Myocyte (in vitro differentiated cells): ENCODE results near the gene CHD8. TPM values are rescaled to one million over a fixed set of nuclear protein-coding genes. Genes with fewer than 3 reads are reported as not detected.
"Not testable (repeated sequence)": the region's sequence is repeated elsewhere in the genome, so short reads cannot be mapped to it uniquely, and the experiment has no call there.

Experiments
- DNase-seq: peaks from one replicate; pipeline ENCODE4 v3.0.0-alpha.2; 2012; ENCODE audit warnings: low read depth
- total RNA-seq: library from RNA; depleted of rRNA; stranded (reverse); fragments of >200 nt; gene quantifications from 2 replicates; pipeline ENCODE4 v1.2.3, GENCODE V29; 2014

Gene CHD8
- total RNA-seq, 1 donor from 2014 or later = 41.6 TPM

- DNase-seq = no peak
These were observed 76.6 kb downstream of the CHD8 start for GRCh38 chr14:21379338-21379737.

- DNase-seq = no peak
These were observed 81.9 kb downstream of the CHD8 start for GRCh38 chr14:21373980-21374379.

DNA sequence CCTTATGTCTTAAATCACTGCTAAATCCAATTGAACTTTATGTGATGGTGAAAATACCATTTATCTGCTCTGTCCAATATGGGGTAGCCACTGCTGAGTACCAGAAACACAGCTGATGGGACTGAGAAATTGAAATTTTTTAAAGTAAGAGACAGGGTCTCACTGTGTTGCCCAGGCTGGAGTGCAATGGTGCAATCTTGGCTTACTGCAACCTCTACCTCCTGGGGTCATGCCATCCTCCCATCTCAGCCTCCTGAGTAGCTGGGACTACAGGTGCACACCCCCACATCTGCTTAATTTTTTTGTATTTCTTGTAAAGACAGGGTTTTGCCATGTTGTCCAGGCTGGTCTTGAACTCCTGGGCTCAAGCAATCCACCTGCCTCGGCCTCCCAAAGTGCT lies 83.1 kb downstream of the CHD8 start:
- DNase-seq = not testable (repeated sequence)

DNA sequence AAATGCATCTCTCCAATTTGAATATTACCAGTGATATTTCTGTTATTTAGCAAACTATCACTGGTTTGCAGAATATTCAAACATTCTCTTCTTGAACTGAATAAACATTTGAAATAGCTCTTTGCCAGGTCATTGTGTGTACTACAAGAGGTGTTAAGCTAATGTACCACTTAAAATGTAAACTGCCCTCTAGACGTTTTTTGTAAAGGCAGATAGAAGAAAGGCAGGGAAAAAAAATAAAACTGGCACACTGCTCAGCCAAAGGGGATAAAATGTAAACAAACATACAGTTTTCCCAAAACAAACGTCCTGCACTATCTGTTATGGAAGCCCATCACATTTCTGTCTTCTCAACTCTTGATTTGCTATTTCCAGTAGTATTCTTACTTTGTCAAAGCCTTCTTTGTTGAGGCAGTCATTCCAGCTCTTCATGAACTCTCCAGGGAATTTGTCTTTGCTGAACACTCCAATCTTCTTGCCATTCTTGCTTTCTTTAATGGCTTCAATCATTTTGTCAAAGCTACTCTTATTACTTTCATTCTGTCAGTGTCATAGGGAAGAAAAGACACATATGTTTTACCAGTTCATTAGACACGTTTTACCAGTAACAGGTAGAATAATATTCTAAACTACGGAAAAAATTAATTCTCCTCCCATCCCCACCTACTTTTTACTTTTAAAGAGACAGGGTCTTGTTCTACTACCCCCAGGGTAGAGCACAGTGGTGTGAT lies 85.8 kb downstream of the CHD8 start:
- no peak for DNase-seq

DNA sequence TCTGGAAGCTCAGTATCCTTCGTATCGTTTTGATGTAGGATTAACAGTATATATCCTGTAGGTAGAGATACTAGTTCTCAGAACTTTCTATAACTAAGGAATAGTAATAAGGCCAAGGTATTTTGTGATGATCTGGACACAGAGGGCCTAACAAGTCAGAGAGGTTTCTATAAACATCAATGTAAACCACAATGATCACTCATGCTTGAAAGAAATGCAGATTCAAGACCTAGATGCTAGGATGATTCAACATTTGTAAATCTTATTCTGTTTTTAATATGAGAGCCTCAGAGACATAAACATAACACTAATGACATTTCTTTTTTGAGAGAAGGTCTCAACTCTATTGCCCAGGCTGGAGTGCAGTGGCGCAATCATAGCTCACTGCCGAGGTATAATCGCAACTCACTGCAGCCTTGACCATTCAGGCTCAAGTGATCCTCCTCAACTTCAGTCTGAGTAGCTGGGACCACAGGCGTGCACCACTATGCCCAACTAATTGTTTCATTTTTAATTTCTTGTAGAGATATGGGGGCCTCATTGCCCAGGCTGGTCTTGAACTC lies 88.3 kb downstream of the CHD8 start:
- no peak for DNase-seq

DNA sequence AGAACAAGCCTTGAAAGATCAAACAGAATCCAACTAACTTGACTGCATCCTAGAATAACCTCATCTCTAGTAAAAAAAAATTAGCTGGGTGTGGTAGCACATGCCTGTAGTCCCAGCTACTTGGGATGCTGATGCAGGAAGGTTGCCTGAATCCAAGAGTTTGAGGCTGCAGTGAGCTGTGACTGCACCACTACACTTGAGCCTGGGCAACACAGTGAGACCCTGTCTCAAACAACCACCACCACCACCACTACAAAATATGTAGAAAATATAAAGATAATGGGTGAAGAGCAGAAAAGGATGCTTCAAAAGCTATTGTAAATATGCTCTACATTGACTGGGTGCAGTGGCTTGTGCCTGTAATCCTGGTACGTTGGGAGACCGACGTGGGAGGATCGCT lies 99.4 kb downstream of the CHD8 start:
- no peak for DNase-seq

GRCh38 chr14:21352587-21352986 lies 103.3 kb downstream of the CHD8 start:
- no peak for DNase-seq

GRCh38 chr14:21350539-21350938 lies 105.4 kb downstream of the CHD8 start:
- DNase-seq = no peak

GRCh38 chr14:21347201-21347600 lies 108.7 kb downstream of the CHD8 start:
- no peak for DNase-seq

- no peak for DNase-seq
These were observed 109.3 kb downstream of the CHD8 start for GRCh38 chr14:21346532-21347135.

- DNase-seq = no peak
These were observed 112.7 kb downstream of the CHD8 start for GRCh38 chr14:21343035-21343794.

Other genes with a start within 250 kb of the CHD8 start
- gene HNRNPC, start 186.7 kb downstream of the CHD8 start, total RNA-seq = 541 and 590 TPM in 2 replicates
- not detected in 2 replicates for gene RPGRIP1, start 176.0 kb downstream of the CHD8 start, total RNA-seq
- 70.7 and 75.3 TPM in 2 replicates for gene SUPT16H, start 72.1 kb downstream of the CHD8 start, total RNA-seq
- gene RAB2B, start 20.8 kb upstream of the CHD8 start, total RNA-seq = 21.9 and 26.4 TPM in 2 replicates
- 25.6 and 27.8 TPM in 2 replicates for gene TOX4, start 21.1 kb upstream of the CHD8 start, total RNA-seq
- 63.2 and 73.4 TPM in 2 replicates for gene METTL3, start 55.2 kb upstream of the CHD8 start, total RNA-seq
- gene SALL2, start 70.2 kb upstream of the CHD8 start, total RNA-seq = 4.6 and 4.7 TPM in 2 replicates
- gene OR10G3, start 124.0 kb upstream of the CHD8 start, total RNA-seq = not detected in 2 replicates
- gene OR10G2, start 178.8 kb upstream of the CHD8 start, total RNA-seq = not detected in 2 replicates
- not detected in 2 replicates for gene OR4E2, start 197.7 kb upstream of the CHD8 start, total RNA-seq
- gene OR4E1, start 217.7 kb upstream of the CHD8 start, total RNA-seq = not detected in 2 replicates